Measurements from ENCODE around the gene TMCO6.

Gene TMCO6

DNA sequence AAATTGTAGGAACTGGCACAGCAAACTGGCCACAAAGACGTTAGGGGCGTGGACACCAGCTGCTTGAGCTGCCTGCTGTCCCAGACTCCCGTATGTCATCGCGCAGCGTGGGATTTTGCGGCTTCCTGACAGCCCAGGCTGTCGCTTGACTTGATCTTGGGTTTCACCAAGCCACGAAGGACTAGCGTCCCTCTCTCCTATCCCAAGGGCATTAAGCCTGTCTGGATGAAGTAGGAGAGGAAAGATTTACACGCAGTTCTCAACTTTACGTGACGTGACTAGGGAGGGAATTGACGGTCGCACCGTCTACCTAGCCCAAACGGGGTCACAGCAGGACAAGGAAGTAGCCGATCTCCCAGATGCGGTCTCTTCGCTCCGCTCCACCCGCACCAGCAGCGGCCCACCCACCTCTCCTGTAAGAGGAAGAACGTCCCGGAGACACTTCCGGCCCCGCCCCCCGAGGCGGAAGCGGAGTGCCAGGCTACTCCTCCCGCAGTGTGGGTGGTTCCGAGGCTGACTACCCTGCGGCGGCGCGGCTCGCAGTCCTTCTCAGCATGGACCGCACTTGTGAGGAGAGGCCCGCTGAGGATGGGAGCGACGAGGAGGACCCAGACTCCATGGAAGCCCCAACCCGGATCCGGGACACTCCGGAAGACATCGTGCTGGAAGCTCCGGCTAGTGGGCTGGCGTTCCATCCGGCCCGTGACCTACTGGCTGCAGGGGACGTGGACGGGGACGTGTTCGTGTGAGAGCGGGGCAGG, 25.3 kb downstream of the TMCO6 start, which contains the start of gene WDR55 (continued):
- TF ChIP-seq, protein P1, sequence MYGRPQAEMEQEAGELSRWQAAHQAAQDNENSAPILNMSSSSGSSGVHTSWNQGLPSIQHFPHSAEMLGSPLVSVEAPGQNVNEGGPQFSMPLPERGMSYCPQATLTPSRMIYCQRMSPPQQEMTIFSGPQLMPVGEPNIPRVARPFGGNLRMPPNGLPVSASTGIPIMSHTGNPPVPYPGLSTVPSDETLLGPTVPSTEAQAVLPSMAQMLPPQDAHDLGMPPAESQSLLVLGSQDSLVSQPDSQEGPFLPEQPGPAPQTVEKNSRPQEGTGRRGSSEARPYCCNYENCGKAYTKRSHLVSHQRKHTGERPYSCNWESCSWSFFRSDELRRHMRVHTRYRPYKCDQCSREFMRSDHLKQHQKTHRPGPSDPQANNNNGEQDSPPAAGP (tag by site-specific recombination; IDR thresholded peaks at IDR 0.05) = no peak; the same call in 1 of the 2 replicates
- TF ChIP-seq ZNF76 (tag by site-specific recombination; IDR thresholded peaks at IDR 0.05; ENCODE audit: borderline replicate concordance, low read depth) = peak; percentile 72
- peak; percentile 77 for TF ChIP-seq ZNF24 (tag by site-specific recombination; IDR thresholded peaks at IDR 0.05)
- peak; percentile 91 for TF ChIP-seq SP3 (tag by site-specific recombination; IDR thresholded peaks at IDR 0.05)
- TF ChIP-seq ZNF555 (tag by site-specific recombination; conservative IDR thresholded peaks at IDR 0.05) = no peak
- TF ChIP-seq ZBTB21 (tag by site-specific recombination; IDR thresholded peaks at IDR 0.05) = peak; percentile 86
- no peak for TF ChIP-seq ATF2 (tag by site-specific recombination; IDR thresholded peaks at IDR 0.05; ENCODE audit: low read depth)
- no peak for TF ChIP-seq ZNF514 (tag by site-specific recombination; IDR thresholded peaks at IDR 0.05)
- peak; percentile 85 for TF ChIP-seq KLF16 (tag by site-specific recombination; IDR thresholded peaks at IDR 0.05)
- no peak for TF ChIP-seq ZNF549 (tag by site-specific recombination; IDR thresholded peaks at IDR 0.05)
- no peak for TF ChIP-seq SALL2 (tag by site-specific recombination; IDR thresholded peaks at IDR 0.05; ENCODE audit: borderline replicate concordance)
- TF ChIP-seq SP2 (tag by site-specific recombination; IDR thresholded peaks at IDR 0.05) = peak; percentile 97
- TF ChIP-seq ZBTB8A (tag by site-specific recombination; IDR thresholded peaks at IDR 0.05) = no peak
- peak; percentile 84 for TF ChIP-seq ZNF580 (tag by site-specific recombination; IDR thresholded peaks at IDR 0.05)
- TF ChIP-seq ZNF548 (tag by site-specific recombination; IDR thresholded peaks at IDR 0.05) = no peak
- TF ChIP-seq, protein P2, sequence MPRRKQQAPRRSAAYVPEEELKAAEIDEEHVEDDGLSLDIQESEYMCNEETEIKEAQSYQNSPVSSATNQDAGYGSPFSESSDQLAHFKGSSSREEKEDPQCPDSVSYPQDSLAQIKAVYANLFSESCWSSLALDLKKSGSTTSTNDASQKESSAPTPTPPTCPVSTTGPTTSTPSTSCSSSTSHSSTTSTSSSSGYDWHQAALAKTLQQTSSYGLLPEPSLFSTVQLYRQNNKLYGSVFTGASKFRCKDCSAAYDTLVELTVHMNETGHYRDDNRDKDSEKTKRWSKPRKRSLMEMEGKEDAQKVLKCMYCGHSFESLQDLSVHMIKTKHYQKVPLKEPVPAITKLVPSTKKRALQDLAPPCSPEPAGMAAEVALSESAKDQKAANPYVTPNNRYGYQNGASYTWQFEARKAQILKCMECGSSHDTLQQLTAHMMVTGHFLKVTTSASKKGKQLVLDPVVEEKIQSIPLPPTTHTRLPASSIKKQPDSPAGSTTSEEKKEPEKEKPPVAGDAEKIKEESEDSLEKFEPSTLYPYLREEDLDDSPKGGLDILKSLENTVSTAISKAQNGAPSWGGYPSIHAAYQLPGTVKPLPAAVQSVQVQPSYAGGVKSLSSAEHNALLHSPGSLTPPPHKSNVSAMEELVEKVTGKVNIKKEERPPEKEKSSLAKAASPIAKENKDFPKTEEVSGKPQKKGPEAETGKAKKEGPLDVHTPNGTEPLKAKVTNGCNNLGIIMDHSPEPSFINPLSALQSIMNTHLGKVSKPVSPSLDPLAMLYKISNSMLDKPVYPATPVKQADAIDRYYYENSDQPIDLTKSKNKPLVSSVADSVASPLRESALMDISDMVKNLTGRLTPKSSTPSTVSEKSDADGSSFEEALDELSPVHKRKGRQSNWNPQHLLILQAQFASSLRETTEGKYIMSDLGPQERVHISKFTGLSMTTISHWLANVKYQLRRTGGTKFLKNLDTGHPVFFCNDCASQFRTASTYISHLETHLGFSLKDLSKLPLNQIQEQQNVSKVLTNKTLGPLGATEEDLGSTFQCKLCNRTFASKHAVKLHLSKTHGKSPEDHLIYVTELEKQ (tag by site-specific recombination; IDR thresholded peaks at IDR 0.05; ENCODE audit: borderline replicate concordance) = no peak
- no peak for TF ChIP-seq ZNF280C (tag by site-specific recombination; IDR thresholded peaks at IDR 0.05)
- TF ChIP-seq ZNF311 (tag by site-specific recombination; IDR thresholded peaks at IDR 0.05; ENCODE audit: borderline replicate concordance) = no peak
- TF ChIP-seq PATZ1 (tag by site-specific recombination; IDR thresholded peaks at IDR 0.05) = peak; percentile 84
- TF ChIP-seq ZNF585B (tag by site-specific recombination; IDR thresholded peaks at IDR 0.05) = no peak
- TF ChIP-seq GFI1B (tag by site-specific recombination; IDR thresholded peaks at IDR 0.05) = 0 out of 2 replicates have a peak, but pooled peaks have one; percentile 11
- no peak for TF ChIP-seq ZNF175 (tag by site-specific recombination; IDR thresholded peaks at IDR 0.05)
- no peak for TF ChIP-seq ZNF747 (tag by site-specific recombination; IDR thresholded peaks at IDR 0.05)
- TF ChIP-seq TCF7L2 (IDR thresholded peaks at IDR 0.05; ENCODE audit: borderline replicate concordance, low read depth, low read length) = no peak
- TF ChIP-seq ZNF133 (tag by site-specific recombination; IDR thresholded peaks at IDR 0.05) = no peak
- peak; percentile 81 for TF ChIP-seq KLF10 (tag by site-specific recombination; IDR thresholded peaks at IDR 0.05)
- peak; percentile 81 for TF ChIP-seq KLF8 (tag by site-specific recombination; IDR thresholded peaks at IDR 0.05)
- TF ChIP-seq ZFP41 (tag by site-specific recombination; IDR thresholded peaks at IDR 0.05; ENCODE audit: borderline replicate concordance) = no peak
- TF ChIP-seq, protein P3, sequence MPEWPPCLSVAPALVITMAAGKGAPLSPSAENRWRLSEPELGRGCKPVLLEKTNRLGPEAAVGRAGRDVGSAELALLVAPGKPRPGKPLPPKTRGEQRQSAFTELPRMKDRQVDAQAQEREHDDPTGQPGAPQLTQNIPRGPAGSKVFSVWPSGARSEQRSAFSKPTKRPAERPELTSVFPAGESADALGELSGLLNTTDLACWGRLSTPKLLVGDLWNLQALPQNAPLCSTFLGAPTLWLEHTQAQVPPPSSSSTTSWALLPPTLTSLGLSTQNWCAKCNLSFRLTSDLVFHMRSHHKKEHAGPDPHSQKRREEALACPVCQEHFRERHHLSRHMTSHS (tag by site-specific recombination; IDR thresholded peaks at IDR 0.05) = no peak

Measured in HEK293 (cell line).